Parathyroid adenoma (tissue), 2 donors: ENCODE data around the gene LRATD1.

Experiments used
- H2AFZ ChIP-seq: fragments of 300-600 bp; sonication (generic); one replicate; pipeline ENCODE4 v1.7.0; 2017; ENCODE audit warnings: antibody characterized with exemption, mild to moderate bottlenecking
- H3K27ac ChIP-seq: fragments of 300-600 bp; sonication (generic); one replicate; pipeline ENCODE4 v1.7.0; 2017
- H3K27me3 ChIP-seq: fragments of 300-600 bp; sonication (generic); one replicate; pipeline ENCODE4 v1.7.0; 2017; ENCODE audit warnings: low read length; ENCODE audit not compliant: control insufficient read depth, insufficient read depth
- H3K36me3 ChIP-seq: fragments of 300-600 bp; sonication (generic); one replicate; pipeline ENCODE4 v1.7.0; 2017; ENCODE audit warnings: low read length; ENCODE audit not compliant: control insufficient read depth, insufficient read depth
- H3K4me1 ChIP-seq: fragments of 300-600 bp; sonication (generic); one replicate; pipeline ENCODE4 v1.7.0; 2017; ENCODE audit warnings: control low read depth
- H3K4me2 ChIP-seq: fragments of 300-600 bp; sonication (generic); one replicate; pipeline ENCODE4 v1.7.0; 2017; ENCODE audit warnings: low read length
- H3K4me3 ChIP-seq: fragments of 300-600 bp; sonication (generic); one replicate; pipeline ENCODE4 v1.7.0; 2017; ENCODE audit warnings: low read depth, low read length
- H3K79me2 ChIP-seq: fragments of 300-600 bp; sonication (generic); one replicate; pipeline ENCODE4 v1.7.0; 2017; ENCODE audit warnings: control low read depth
- H3K9ac ChIP-seq: fragments of 300-600 bp; sonication (generic); one replicate; pipeline ENCODE4 v1.7.0; 2017; ENCODE audit warnings: mild to moderate bottlenecking
- H3K9me3 ChIP-seq: fragments of 300-600 bp; sonication (generic); one replicate; pipeline ENCODE4 v1.7.0; 2017; ENCODE audit warnings: low read length; ENCODE audit not compliant: control insufficient read depth
- TF ChIP-seq, protein P1 (sequence below): fragments of 300-600 bp; sonication (generic); IDR thresholded peaks from one replicate; pipeline ENCODE4 v1.7.0; 2017; ENCODE audit warnings: antibody characterized with exemption, mild to moderate bottlenecking
- donor health status: primary hyperparathyroidism.

Gene LRATD1

DNA sequence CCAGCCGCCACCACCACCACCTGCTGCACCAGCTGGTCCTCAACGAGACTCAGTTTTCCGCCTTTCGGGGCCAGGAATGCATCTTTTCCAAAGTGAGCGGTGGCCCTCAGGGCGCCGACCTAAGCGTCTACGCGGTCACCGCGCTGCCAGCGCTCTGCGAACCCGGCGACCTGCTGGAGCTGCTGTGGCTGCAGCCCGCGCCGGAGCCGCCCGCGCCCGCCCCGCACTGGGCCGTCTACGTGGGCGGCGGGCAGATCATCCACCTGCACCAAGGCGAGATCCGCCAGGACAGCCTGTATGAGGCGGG lies 1.6 kb downstream of the LRATD1 start:
- no peak overlapping the region for H3K9ac ChIP-seq

DNA sequence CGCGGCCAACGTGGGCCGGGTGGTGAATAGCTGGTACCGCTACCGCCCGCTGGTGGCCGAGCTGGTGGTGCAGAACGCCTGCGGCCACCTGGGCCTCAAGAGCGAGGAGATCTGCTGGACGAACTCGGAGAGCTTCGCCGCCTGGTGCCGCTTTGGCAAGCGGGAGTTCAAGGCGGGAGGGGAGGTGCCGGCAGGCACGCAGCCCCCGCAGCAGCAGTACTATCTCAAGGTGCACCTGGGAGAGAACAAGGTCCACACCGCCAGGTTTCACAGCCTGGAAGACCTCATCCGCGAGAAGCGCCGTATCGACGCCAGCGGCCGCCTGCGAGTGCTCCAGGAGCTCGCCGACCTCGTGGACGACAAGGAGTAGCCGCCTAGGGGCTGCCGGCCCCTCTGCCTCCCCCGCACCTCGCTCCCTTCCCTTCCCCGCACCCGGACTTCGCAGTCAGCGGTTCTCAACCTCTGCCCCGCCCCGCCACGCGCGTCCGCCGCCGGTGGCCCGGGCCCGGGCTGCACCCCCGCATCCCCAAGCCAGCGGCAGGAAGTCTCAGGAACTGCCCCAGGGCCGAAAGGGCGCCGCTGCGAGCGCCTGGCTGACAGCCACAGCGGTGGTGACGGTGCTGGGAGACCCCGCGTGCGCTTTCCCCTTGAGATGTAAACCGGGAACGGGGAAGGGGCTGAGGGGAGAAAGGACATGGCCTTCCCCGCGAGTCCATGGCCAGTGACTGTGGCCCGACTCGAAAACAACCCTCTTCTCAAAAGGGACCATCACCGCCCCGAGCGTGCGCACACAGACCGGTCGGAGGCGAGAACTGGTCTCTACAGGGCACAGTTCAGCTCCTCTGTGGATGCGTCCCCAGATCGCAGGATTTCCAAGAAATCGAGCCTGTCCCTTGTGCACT lies 2.2 kb downstream of the LRATD1 start:
- Histone ChIP-seq H3K9me3 (no peaks in the 10 kb centered on the region), H3K27me3 (no peaks in the 10 kb centered on the region), H3K9ac (peak overlapping the region; percentile 9), H3K36me3 (no peaks in the 10 kb centered on the region), H3K79me2 (no peaks in the 10 kb centered on the region), H2AFZ (peak overlapping the region; percentile 85), H3K27ac (peak overlapping the region; percentile 92), H3K4me1 (no peaks in the 10 kb centered on the region), H3K4me3 (peak overlapping the region; percentile 65), H3K4me2 (peak overlapping the region; percentile 59)
- TF ChIP-seq, protein P1, sequence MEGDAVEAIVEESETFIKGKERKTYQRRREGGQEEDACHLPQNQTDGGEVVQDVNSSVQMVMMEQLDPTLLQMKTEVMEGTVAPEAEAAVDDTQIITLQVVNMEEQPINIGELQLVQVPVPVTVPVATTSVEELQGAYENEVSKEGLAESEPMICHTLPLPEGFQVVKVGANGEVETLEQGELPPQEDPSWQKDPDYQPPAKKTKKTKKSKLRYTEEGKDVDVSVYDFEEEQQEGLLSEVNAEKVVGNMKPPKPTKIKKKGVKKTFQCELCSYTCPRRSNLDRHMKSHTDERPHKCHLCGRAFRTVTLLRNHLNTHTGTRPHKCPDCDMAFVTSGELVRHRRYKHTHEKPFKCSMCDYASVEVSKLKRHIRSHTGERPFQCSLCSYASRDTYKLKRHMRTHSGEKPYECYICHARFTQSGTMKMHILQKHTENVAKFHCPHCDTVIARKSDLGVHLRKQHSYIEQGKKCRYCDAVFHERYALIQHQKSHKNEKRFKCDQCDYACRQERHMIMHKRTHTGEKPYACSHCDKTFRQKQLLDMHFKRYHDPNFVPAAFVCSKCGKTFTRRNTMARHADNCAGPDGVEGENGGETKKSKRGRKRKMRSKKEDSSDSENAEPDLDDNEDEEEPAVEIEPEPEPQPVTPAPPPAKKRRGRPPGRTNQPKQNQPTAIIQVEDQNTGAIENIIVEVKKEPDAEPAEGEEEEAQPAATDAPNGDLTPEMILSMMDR: peak; percentile 92

More for the DNA sequence above, 1.6 kb downstream of the LRATD1 start:
- Histone ChIP-seq H3K4me3 (peak overlapping the region; percentile 65), H3K36me3 (no peaks in the 10 kb centered on the region), H2AFZ (peak overlapping the region; percentile 85), H3K9me3 (no peaks in the 10 kb centered on the region), H3K4me2 (peak overlapping the region; percentile 59), H3K27ac (peak overlapping the region; percentile 92), H3K79me2 (no peaks in the 10 kb centered on the region), H3K27me3 (no peaks in the 10 kb centered on the region), H3K4me1 (no peaks in the 10 kb centered on the region)
- TF ChIP-seq, protein P1: no peak

DNA sequence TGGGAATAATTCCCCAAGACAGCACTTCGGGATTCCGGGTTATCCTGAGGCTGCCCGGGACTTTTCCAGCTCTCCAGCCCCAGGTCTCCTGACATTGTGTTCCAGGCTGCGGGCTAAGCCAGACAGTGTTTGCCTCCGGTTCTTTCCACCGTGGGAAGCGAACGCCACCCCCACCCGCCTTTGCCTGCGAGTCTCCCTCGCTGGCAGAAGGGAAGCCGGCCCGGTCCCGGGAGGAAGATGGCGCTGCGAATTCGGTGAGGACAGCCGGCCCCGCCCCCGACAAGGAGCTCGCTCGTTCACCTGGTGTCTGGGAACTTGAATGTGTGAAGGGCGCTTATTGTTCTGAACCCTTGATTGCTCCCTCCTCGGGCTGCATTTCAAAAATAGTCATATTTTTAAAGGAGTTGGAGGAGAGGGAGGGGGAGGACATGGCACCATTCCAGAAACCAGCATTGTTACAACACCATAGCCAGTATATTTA lies 2.9 kb downstream of the LRATD1 start:
- Histone ChIP-seq H3K27me3 (no peaks in the 10 kb centered on the region), H3K9ac (peak overlapping the region; percentile 9), H3K4me2 (peak overlapping the region; percentile 59), H3K9me3 (no peaks in the 10 kb centered on the region), H3K4me1 (no peaks in the 10 kb centered on the region), H3K27ac (peak overlapping the region; percentile 92), H3K4me3 (peak overlapping the region; percentile 65), H2AFZ (peak overlapping the region; percentile 85), H3K36me3 (no peaks in the 10 kb centered on the region), H3K79me2 (no peaks in the 10 kb centered on the region)
- TF ChIP-seq, protein P1: peak; percentile 26

DNA sequence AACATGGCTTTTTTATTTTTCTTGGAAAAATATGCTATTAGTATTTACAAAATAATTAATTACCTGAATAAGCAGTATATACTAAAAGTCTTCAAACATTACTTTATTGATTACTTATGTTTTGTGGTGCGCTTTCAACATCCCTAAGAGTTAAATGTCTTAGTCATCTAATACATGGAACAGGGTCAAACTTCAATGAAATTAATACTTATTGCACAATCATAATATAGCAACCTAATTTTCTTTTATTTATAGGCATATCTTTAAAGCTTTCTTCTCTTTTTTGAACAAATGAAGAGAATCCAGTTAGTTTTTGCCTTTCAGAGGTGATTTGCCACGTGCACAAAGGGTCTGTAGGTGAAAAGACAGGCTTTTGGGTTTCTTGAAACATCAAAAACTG lies 6.0 kb downstream of the LRATD1 start:
- Histone ChIP-seq H2AFZ (no peak overlapping the region), H3K4me3 (no peak overlapping the region), H3K9ac (no peak overlapping the region), H3K27me3 (no peaks in the 10 kb centered on the region), H3K4me2 (no peak overlapping the region), H3K9me3 (no peaks in the 10 kb centered on the region), H3K79me2 (no peaks in the 10 kb centered on the region), H3K27ac (no peak overlapping the region), H3K4me1 (no peaks in the 10 kb centered on the region), H3K36me3 (no peaks in the 10 kb centered on the region)
- TF ChIP-seq, protein P1: no peak
